ENCODE measurements around the gene PHRF1.

PHRF1 gene

DNA sequence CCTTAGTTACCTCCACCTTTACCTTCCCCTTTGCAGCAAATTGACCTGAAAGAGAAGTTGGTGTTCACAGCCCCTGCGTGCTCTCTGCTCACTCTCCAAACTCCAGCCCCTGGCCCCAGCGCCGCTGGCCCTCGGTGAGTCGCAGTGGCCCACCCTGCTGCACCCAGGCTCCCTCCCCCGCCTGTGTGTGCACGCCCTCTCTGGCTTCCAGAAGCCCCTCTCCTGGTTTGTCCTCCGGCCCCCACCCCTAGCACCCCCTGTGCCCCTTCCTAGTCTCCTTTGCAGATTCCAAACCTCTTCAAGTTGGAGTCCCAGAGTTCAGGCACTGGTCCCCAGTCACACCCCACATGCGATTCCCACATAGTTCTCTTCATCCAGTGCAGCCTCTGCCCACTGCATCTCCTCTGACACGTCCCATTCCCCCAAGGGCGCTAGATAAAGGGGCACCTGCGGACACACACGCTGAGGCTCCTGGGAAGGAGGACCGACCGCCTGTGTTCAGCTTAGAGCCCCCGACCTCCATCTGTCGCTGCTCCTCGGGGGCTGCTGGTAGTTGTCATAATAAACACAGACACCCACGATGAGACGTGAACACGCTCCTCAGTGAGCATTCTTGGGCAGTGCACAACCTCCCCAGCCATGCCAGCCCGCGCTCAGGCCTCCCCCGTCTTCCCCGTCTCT lies 1.5 kb upstream of the PHRF1 start:
- no peaks in the 10 kb centered on the region for H3K27me3 ChIP-seq (ENCODE audit: low read depth, low read length)
- peaks cover 30% of the 10 kb centered on the region for H4K20me1 ChIP-seq (ENCODE audit: insufficient read depth, low read length)
- H3K36me3 ChIP-seq (replicated peaks; ENCODE audit: low read depth, low read length): peaks cover 13% of the 10 kb centered on the region
- no peak overlapping the region for H3K27ac ChIP-seq (ENCODE audit: low read length)
- peaks cover 24% of the 10 kb centered on the region for H3K4me1 ChIP-seq (ENCODE audit: low read length)
- H3K79me2 ChIP-seq (ENCODE audit: low read length): peaks cover 35% of the 10 kb centered on the region
- no peaks in the 10 kb centered on the region for H3K9me3 ChIP-seq (ENCODE audit: insufficient read depth, low read length)
- H3K9ac ChIP-seq (ENCODE audit: low read length): no peak overlapping the region
- H3K4me2 ChIP-seq (ENCODE audit: low read length): no peak overlapping the region
- H2AFZ ChIP-seq (ENCODE audit: low read depth, low read length): no peak overlapping the region
- H3K4me3 ChIP-seq (ENCODE audit: low read length): no peak overlapping the region
- TF ChIP-seq, protein P1, sequence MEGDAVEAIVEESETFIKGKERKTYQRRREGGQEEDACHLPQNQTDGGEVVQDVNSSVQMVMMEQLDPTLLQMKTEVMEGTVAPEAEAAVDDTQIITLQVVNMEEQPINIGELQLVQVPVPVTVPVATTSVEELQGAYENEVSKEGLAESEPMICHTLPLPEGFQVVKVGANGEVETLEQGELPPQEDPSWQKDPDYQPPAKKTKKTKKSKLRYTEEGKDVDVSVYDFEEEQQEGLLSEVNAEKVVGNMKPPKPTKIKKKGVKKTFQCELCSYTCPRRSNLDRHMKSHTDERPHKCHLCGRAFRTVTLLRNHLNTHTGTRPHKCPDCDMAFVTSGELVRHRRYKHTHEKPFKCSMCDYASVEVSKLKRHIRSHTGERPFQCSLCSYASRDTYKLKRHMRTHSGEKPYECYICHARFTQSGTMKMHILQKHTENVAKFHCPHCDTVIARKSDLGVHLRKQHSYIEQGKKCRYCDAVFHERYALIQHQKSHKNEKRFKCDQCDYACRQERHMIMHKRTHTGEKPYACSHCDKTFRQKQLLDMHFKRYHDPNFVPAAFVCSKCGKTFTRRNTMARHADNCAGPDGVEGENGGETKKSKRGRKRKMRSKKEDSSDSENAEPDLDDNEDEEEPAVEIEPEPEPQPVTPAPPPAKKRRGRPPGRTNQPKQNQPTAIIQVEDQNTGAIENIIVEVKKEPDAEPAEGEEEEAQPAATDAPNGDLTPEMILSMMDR (IDR thresholded peaks at IDR 0.05; ENCODE audit: low read depth, low read length): no peak
- TF ChIP-seq EZH2phosphoT487 (IDR thresholded peaks at IDR 0.05; ENCODE audit: low read depth): no peak

DNA sequence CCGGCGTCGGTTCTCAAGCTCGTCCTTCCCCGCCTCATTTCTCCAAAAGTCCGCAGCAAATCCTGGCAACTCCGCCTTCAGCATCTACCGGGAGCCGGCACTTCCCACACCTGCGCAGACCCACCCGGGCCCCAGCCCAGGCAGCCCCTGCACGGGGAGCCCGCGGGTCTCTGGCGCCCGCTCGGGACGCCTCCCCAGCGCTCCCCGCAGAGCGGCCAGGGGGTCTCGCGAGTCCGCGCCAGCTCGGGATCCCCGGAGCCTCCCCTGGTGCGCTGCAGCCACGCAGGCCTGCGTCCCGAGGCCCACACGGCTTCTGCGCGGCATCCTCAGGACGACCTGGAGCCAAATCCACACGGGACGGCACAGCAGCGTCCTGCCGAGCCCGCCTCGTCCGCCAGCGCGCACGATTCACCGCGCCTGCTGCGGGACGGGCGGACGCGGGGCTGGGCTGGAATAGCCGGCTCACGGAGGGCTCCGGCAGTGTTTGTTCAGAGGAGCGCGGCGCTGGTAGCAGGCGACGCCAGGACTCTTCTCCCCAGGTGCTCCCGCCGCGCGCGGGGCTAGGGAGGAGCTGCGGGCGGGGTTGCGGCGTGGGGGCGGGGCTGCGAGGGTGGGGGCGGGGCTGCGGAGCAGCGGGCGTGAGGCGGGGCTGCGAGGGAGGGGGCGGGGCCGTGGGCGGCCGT lies 816 bp upstream of the PHRF1 start:
- peaks cover 37% of the 10 kb centered on the region for H4K20me1 ChIP-seq (ENCODE audit: insufficient read depth, low read length)
- H3K4me3 ChIP-seq (ENCODE audit: low read length): peak overlapping the region; percentile 64
- H3K4me2 ChIP-seq (ENCODE audit: low read length): peak overlapping the region; percentile 72
- no peaks in the 10 kb centered on the region for H3K27me3 ChIP-seq (ENCODE audit: low read depth, low read length)
- no peaks in the 10 kb centered on the region for H3K9me3 ChIP-seq (ENCODE audit: insufficient read depth, low read length)
- H2AFZ ChIP-seq (ENCODE audit: low read depth, low read length): peak overlapping the region; percentile 61; the same call in 1 of the 2 replicates
- no peak overlapping the region for H3K9ac ChIP-seq (ENCODE audit: low read length)
- peaks cover 24% of the 10 kb centered on the region for H3K4me1 ChIP-seq (ENCODE audit: low read length)
- H3K36me3 ChIP-seq (replicated peaks; ENCODE audit: low read depth, low read length): peaks cover 13% of the 10 kb centered on the region
- peaks cover 42% of the 10 kb centered on the region for H3K79me2 ChIP-seq (ENCODE audit: low read length)
- no peak overlapping the region for H3K27ac ChIP-seq (ENCODE audit: low read length)
- TF ChIP-seq, protein P1 (IDR thresholded peaks at IDR 0.05; ENCODE audit: low read depth, low read length): no peak
- no peak for TF ChIP-seq EZH2phosphoT487 (IDR thresholded peaks at IDR 0.05; ENCODE audit: low read depth)

DNA sequence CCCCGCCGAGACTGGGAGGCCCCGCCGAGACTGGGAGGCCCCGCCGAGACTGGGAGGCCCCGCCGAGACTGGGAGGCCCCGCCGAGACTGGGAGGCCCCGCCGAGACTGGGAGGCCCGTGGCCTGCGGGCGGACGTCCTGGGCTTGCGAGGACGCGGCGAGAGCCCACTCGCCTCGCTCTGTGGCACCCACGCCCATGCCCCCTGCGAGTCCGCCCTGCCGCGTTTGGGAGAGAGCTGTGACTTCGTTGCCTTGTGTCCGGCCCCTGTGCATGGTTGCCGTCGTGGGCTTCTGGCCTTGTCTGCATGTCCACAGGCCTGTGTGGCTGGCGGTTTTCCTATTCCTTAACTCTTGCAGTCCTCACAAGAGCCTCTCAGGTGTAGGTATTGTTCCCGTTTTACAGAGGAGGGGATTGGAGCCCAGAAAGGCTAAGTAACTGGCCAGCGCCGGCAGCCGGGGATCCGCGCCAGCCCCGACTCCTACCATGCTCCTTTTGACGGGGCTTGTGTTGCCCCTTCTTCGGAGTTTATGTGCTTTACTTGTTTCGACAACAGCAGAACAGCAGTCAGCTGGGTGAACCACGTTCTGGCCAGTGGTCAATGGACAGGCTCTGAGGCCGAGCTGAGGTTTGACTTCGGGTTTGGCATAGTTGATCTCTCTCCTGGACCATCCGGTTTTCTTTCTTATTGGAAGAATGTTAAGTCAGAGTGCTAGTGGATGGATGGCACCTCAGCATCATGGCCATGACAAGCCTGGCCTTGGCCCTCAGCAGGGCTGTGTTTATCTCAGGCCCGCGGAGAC lies 741 bp downstream of the PHRF1 start:
- H3K27me3 ChIP-seq (ENCODE audit: low read depth, low read length): no peaks in the 10 kb centered on the region
- peaks cover 24% of the 10 kb centered on the region for H3K4me1 ChIP-seq (ENCODE audit: low read length)
- TF ChIP-seq EZH2phosphoT487 (IDR thresholded peaks at IDR 0.05; ENCODE audit: low read depth): no peak
- peak overlapping the region; percentile 99 for H3K4me2 ChIP-seq (ENCODE audit: low read length)
- H2AFZ ChIP-seq (ENCODE audit: low read depth, low read length): no peak overlapping the region
- H3K36me3 ChIP-seq (replicated peaks; ENCODE audit: low read depth, low read length): peaks cover 22% of the 10 kb centered on the region
- no peaks in the 10 kb centered on the region for H3K9me3 ChIP-seq (ENCODE audit: insufficient read depth, low read length)
- peaks cover 57% of the 10 kb centered on the region for H3K79me2 ChIP-seq (ENCODE audit: low read length)
- H3K27ac ChIP-seq (ENCODE audit: low read length): peak overlapping the region; percentile 33
- peak overlapping the region; percentile 95 for H3K4me3 ChIP-seq (ENCODE audit: low read length)
- H3K9ac ChIP-seq (ENCODE audit: low read length): peak overlapping the region; percentile 76
- H4K20me1 ChIP-seq (ENCODE audit: insufficient read depth, low read length): peaks cover 51% of the 10 kb centered on the region

DNA sequence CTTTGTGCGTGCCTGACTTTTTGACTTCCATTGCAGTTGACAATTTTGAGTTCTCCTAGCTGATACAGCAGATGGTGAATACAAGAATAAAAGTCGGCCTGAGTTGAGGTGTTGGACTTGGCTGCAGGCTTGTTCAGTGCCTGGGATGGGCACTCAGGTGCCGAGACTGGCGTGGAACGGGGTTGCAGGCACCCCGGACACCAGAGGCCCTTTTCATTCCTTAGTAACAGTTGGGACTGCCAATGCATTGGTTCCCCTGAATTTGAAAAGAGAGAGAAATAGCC lies 1.3 kb downstream of the PHRF1 start:
- H3K4me1 ChIP-seq (ENCODE audit: low read length): peaks cover 24% of the 10 kb centered on the region
- peaks cover 61% of the 10 kb centered on the region for H3K79me2 ChIP-seq (ENCODE audit: low read length)
- H3K36me3 ChIP-seq (replicated peaks; ENCODE audit: low read depth, low read length): peaks cover 23% of the 10 kb centered on the region
- peak overlapping the region; percentile 95 for H3K4me3 ChIP-seq (ENCODE audit: low read length)
- peaks cover 51% of the 10 kb centered on the region for H4K20me1 ChIP-seq (ENCODE audit: insufficient read depth, low read length)
- no peaks in the 10 kb centered on the region for H3K9me3 ChIP-seq (ENCODE audit: insufficient read depth, low read length)
- TF ChIP-seq EZH2phosphoT487 (IDR thresholded peaks at IDR 0.05; ENCODE audit: low read depth): no peak
- TF ChIP-seq, protein P1 (IDR thresholded peaks at IDR 0.05; ENCODE audit: low read depth, low read length): no peak
- H3K27ac ChIP-seq (ENCODE audit: low read length): no peak overlapping the region
- H3K9ac ChIP-seq (ENCODE audit: low read length): peak overlapping the region; percentile 76
- H3K27me3 ChIP-seq (ENCODE audit: low read depth, low read length): no peaks in the 10 kb centered on the region
- H2AFZ ChIP-seq (ENCODE audit: low read depth, low read length): no peak overlapping the region
- H3K4me2 ChIP-seq (ENCODE audit: low read length): peak overlapping the region; percentile 99

All from OCI-LY3 (cell line).